ENCODE results near the gene BMPER. TPM values are rescaled to one million over a fixed set of nuclear protein-coding genes. Genes with fewer than 3 reads are reported as not detected.

Gene BMPER
- total RNA-seq, 4 donors from 2014 or later: 1.0 to 12.4 (median 6.1) TPM

DNA sequence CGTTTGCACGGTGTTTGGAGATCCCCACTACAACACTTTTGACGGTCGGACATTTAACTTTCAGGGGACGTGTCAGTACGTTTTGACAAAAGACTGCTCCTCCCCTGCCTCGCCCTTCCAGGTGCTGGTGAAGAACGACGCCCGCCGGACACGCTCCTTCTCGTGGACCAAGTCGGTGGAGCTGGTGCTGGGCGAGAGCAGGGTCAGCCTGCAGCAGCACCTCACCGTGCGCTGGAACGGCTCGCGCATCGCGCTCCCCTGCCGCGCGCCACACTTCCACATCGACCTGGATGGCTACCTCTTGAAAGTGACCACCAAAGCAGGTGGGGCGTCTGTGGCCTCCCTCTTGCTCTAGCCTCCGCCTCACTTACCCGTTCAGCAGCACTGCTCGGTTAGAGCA lies 173.5 kb downstream of the BMPER start:
- Histone ChIP-seq H3K9me3 (no peaks in the 10 kb centered on the region), H3K4me3 (no peak overlapping the region), H3K4me1 (no peaks in the 10 kb centered on the region), H3K27ac (no peak overlapping the region), H3K27me3 (no peaks in the 10 kb centered on the region), H3K36me3 (no peaks in the 10 kb centered on the region)
- intact Hi-C loops (cut with DNase I; ENCODE audit: low total_unique reads): no loop called here
- DNase-seq: no peak
- TF ChIP-seq, protein P1, sequence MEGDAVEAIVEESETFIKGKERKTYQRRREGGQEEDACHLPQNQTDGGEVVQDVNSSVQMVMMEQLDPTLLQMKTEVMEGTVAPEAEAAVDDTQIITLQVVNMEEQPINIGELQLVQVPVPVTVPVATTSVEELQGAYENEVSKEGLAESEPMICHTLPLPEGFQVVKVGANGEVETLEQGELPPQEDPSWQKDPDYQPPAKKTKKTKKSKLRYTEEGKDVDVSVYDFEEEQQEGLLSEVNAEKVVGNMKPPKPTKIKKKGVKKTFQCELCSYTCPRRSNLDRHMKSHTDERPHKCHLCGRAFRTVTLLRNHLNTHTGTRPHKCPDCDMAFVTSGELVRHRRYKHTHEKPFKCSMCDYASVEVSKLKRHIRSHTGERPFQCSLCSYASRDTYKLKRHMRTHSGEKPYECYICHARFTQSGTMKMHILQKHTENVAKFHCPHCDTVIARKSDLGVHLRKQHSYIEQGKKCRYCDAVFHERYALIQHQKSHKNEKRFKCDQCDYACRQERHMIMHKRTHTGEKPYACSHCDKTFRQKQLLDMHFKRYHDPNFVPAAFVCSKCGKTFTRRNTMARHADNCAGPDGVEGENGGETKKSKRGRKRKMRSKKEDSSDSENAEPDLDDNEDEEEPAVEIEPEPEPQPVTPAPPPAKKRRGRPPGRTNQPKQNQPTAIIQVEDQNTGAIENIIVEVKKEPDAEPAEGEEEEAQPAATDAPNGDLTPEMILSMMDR (IDR thresholded peaks at IDR 0.05): no peak

DNA sequence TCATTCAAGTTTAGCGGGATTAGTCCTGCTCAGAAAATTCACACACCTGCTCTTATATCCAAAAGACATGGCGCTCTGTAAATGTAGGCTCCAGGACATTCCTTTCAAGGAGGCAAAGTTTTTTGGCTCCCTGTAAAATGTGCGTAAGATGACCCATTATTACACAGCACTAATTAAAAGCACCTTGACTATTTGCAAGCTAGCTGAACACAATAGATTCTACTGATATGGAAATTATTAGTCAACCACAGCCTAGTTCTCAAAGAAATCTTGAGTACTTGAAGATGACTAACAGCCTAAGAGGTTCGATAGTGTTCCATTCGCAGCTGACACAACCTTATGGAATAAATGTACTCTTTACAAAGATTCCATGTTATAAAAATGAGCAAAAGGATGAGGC lies 175.2 kb downstream of the BMPER start:
- Histone ChIP-seq H3K4me3 (no peak overlapping the region), H3K27ac (no peak overlapping the region), H3K9me3 (no peaks in the 10 kb centered on the region), H3K27me3 (no peaks in the 10 kb centered on the region), H3K4me1 (no peaks in the 10 kb centered on the region), H3K36me3 (no peaks in the 10 kb centered on the region)
- no peak for DNase-seq
- intact Hi-C loops (cut with DNase I; ENCODE audit: low total_unique reads): no loop called here
- TF ChIP-seq, protein P1 (IDR thresholded peaks at IDR 0.05): no peak
- no peak for TF ChIP-seq POLR2A (IDR thresholded peaks at IDR 0.05)

DNA sequence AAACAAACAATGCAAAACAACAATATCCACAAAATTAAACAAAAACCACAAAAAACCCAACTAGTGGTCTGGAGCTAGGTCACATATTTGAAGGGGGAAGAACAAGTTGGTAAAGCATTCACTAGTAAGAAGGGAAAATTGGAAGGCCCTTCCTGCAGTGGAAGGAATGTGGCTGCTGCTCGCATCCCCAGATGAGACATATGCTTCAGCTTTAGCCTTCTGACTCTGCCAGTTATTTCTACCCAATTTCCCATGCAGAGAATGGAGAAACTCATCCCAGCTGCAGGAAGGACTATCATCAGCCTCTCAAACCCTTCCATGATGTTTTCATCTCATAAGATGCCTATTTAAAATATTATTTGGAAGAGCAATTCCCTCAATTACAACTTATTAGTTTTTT lies 176.6 kb downstream of the BMPER start:
- Histone ChIP-seq H3K4me3 (no peak overlapping the region), H3K9me3 (no peaks in the 10 kb centered on the region), H3K36me3 (no peaks in the 10 kb centered on the region), H3K27me3 (no peaks in the 10 kb centered on the region), H3K4me1 (no peaks in the 10 kb centered on the region), H3K27ac (no peak overlapping the region)
- no peak for DNase-seq
- intact Hi-C loops (cut with DNase I; ENCODE audit: low total_unique reads): no loop called here
- TF ChIP-seq, protein P1 (IDR thresholded peaks at IDR 0.05): no peak
- no peak for TF ChIP-seq POLR2A (IDR thresholded peaks at IDR 0.05)

DNA sequence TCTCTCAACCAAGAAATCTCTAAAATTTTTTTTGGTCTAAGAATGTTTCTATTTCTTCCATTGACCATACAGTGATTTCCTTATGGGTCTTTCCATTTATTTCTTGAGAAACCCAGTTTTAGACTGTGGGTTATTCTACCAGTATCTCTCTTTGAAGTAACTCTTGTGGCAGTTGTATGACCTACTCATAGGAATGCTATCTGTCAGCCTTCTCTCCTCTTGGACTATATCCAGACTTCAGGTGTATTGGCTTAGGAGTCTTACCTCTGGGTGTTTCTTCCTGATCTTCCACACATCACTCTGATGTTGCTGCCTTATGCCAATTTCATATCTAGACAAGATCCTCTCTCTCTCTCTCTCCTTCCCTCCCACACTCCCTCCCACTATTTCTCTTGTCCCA lies 178.1 kb downstream of the BMPER start:
- Histone ChIP-seq H3K36me3 (no peaks in the 10 kb centered on the region), H3K9me3 (no peaks in the 10 kb centered on the region), H3K27ac (no peak overlapping the region), H3K4me3 (no peak overlapping the region), H3K27me3 (no peaks in the 10 kb centered on the region), H3K4me1 (no peaks in the 10 kb centered on the region)
- intact Hi-C loops (cut with DNase I; ENCODE audit: low total_unique reads): no loop called here
- no peak for DNase-seq
- TF ChIP-seq, protein P1 (IDR thresholded peaks at IDR 0.05): no peak
- no peak for TF ChIP-seq POLR2A (IDR thresholded peaks at IDR 0.05)

DNA sequence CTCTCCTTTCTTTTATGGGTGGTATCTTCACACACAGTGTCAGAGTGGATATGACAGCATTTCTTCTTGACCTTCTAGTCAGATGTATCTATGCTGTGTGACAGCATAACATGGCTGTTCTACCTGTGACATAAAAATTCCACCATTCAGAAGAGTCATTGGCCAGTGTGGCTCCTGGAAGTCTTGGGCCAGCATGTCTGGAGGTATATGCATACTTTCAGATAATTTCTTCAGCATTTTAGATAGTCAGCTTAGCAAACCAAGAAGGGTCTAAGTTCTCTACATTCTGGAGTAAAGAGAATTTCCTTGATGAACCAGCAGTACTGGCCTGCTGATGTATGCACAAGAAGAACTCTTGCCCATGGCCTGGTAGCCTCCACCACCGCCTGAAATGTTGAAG lies 179.3 kb downstream of the BMPER start:
- no peak for DNase-seq

More for the DNA sequence above, 179.3 kb downstream of the BMPER start:
- no peak overlapping the region for H3K27ac ChIP-seq
- intact Hi-C loops (cut with DNase I; ENCODE audit: low total_unique reads): no loop called here
- H3K4me3 ChIP-seq: no peak overlapping the region
- H3K9me3 ChIP-seq: no peaks in the 10 kb centered on the region
- no peak for TF ChIP-seq POLR2A (IDR thresholded peaks at IDR 0.05)
- TF ChIP-seq, protein P1 (IDR thresholded peaks at IDR 0.05): no peak
- H3K4me1 ChIP-seq: no peaks in the 10 kb centered on the region
- no peaks in the 10 kb centered on the region for H3K27me3 ChIP-seq
- no peaks in the 10 kb centered on the region for H3K36me3 ChIP-seq

All from uterus (tissue), 4 donors.